ENCODE measurements around the gene DUSP16. TPM values are rescaled to one million over a fixed set of nuclear protein-coding genes. Genes with fewer than 3 reads are reported as not detected.

DUSP16 gene
- total RNA-seq, 1 donor from 2014 or later: 12.9 TPM

DNA sequence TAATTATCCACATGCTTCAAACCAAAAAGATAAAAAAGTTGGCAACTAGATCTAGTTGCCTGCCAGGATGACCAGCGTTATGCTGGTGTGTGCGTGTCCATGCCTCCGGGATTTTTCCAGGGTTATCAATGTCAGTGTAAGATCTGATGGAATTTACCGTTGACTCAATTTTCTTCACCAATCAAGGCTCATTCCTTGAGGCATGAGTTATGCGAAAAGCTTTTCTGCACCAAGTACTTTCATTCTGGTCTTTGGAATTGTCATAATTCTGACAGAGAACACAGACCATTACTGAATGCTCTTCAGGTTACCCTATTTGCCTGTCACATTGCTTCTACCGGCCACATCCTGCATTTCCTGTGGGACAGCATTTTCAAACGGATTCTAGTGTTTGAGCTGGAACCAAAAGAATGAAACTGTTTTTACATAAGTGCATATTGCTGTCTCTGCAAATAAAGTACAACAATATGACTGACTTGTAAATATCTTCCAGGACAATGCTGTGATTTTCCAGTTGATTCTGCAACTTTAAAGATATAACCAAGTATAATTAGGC lies 91.8 kb downstream of the DUSP16 start:
- peak overlapping the region; percentile 19 for H3K4me3 Mint-ChIP-seq (ENCODE audit: unreplicated experiment)
- H3K36me3 Mint-ChIP-seq (ENCODE audit: low read depth, unreplicated experiment): peaks cover 29% of the 10 kb centered on the region
- peaks cover 18% of the 10 kb centered on the region for H3K4me1 Mint-ChIP-seq (ENCODE audit: unreplicated experiment)
- TF ChIP-seq, protein P1, sequence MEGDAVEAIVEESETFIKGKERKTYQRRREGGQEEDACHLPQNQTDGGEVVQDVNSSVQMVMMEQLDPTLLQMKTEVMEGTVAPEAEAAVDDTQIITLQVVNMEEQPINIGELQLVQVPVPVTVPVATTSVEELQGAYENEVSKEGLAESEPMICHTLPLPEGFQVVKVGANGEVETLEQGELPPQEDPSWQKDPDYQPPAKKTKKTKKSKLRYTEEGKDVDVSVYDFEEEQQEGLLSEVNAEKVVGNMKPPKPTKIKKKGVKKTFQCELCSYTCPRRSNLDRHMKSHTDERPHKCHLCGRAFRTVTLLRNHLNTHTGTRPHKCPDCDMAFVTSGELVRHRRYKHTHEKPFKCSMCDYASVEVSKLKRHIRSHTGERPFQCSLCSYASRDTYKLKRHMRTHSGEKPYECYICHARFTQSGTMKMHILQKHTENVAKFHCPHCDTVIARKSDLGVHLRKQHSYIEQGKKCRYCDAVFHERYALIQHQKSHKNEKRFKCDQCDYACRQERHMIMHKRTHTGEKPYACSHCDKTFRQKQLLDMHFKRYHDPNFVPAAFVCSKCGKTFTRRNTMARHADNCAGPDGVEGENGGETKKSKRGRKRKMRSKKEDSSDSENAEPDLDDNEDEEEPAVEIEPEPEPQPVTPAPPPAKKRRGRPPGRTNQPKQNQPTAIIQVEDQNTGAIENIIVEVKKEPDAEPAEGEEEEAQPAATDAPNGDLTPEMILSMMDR (IDR thresholded peaks at IDR 0.05; ENCODE audit: unreplicated experiment): no peak
- no peaks in the 10 kb centered on the region for H3K9me3 Mint-ChIP-seq (ENCODE audit: unreplicated experiment)
- peaks cover 4% of the 10 kb centered on the region for H3K27me3 Mint-ChIP-seq (ENCODE audit: unreplicated experiment)
- no peak overlapping the region for H3K27ac Mint-ChIP-seq (ENCODE audit: unreplicated experiment)
- no peak for DNase-seq (ENCODE audit: low spot score)

DNA sequence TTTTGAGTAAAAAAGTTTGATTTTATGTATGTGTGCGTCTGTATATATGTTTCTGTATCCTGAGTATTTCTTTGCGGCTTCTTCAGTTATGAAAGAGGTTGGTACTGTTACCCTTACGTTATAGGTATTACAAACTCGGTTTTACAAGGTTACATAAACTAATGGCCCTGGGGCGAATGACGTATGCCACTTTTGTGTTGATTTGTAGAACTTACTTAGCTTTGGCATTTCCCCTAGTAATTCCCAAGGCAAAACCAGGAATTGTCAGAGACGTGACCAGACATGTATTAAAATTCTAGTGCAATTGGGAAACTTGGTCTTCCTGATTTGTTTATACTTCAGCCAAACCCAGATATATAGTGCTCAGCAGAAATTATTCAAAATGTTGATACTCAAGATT lies 93.3 kb downstream of the DUSP16 start:
- Mint-ChIP-seq H3K9me3 (ENCODE audit: unreplicated experiment) (no peaks in the 10 kb centered on the region), H3K27me3 (ENCODE audit: unreplicated experiment) (peaks cover 7% of the 10 kb centered on the region), H3K4me1 (ENCODE audit: unreplicated experiment) (peaks cover 9% of the 10 kb centered on the region), H3K4me3 (ENCODE audit: unreplicated experiment) (no peak overlapping the region), H3K27ac (ENCODE audit: unreplicated experiment) (no peak overlapping the region), H3K36me3 (ENCODE audit: low read depth, unreplicated experiment) (peaks cover 25% of the 10 kb centered on the region)
- TF ChIP-seq, protein P1 (IDR thresholded peaks at IDR 0.05; ENCODE audit: unreplicated experiment): no peak
- no peak for DNase-seq (ENCODE audit: low spot score)

DNA sequence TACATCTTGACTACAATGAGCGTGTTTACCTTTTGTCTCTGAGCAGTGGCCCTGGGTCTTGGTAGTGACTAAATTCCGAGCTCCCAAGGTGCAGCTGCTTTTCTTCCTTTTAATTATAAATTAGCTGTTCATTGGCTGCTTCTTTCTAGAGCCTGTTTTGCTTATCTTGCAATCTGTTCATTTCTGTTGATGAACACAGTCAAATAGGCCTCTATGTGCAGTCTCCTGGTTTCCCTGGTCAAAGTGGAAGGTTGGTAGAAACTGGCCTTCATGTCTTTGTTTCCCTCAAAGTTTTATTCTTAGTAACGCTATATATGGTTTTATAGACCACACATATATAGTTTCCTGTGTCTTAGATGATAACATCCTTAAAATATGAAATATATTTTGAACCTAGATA lies 94.1 kb downstream of the DUSP16 start:
- TF ChIP-seq, protein P1 (IDR thresholded peaks at IDR 0.05; ENCODE audit: unreplicated experiment): no peak
- Mint-ChIP-seq H3K27ac (ENCODE audit: unreplicated experiment) (no peak overlapping the region), H3K9me3 (ENCODE audit: unreplicated experiment) (no peaks in the 10 kb centered on the region), H3K36me3 (ENCODE audit: low read depth, unreplicated experiment) (peaks cover 22% of the 10 kb centered on the region), H3K4me3 (ENCODE audit: unreplicated experiment) (no peak overlapping the region), H3K4me1 (ENCODE audit: unreplicated experiment) (peaks cover 9% of the 10 kb centered on the region), H3K27me3 (ENCODE audit: unreplicated experiment) (peaks cover 7% of the 10 kb centered on the region)
- DNase-seq (ENCODE audit: low spot score): no peak

DNA sequence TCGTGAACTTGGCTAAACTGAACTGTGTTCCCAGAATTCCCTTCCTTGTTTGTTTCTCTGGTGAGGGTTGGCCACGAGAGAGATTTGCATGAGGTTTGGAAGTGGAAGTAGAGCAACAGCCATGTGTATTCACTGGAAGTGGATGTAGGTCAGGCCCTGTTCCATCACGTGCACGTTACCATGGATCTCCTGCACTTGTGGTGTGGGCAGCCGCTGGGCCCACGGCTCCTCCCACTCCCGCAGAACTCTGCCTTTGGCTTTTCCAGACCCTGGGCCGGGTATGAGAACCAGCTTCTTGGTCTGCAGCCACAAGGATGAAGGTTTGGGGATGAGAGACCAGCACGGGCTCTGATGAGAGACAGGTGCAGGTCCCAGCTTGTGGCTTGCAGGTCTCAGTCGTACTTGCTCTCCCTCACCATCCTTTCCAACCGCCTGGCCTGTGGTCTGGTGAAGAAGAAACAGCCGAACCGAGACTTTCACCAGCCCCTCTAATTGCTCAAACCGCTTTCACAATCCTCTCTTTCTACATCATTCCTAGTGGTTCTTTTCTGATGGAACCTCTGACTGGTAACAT lies 94.9 kb downstream of the DUSP16 start:
- H3K4me3 Mint-ChIP-seq (ENCODE audit: unreplicated experiment): no peak overlapping the region

DNA sequence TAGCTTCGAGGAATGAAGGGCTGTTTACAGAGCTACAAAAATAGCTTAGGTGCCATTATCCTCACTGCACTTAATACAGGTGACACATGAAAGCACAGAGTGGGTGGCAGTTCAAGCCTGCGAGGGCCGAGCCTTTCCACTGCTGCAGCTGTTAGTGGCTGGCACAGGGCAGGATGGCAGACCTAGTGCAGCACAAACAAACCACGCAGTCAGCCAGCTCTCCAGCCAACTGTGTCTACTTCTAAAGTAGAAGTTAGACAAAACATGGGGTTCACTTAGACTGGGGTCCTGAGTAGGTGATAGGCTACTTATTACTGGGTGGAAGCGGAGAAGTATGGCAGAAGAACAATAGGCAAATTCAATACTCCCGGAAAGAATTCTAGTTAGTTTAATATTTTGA lies 95.4 kb downstream of the DUSP16 start:
- TF ChIP-seq, protein P1 (IDR thresholded peaks at IDR 0.05; ENCODE audit: unreplicated experiment): no peak
- Mint-ChIP-seq H3K27ac (ENCODE audit: unreplicated experiment) (no peak overlapping the region), H3K9me3 (ENCODE audit: unreplicated experiment) (no peaks in the 10 kb centered on the region), H3K4me3 (ENCODE audit: unreplicated experiment) (no peak overlapping the region), H3K4me1 (ENCODE audit: unreplicated experiment) (peaks cover 6% of the 10 kb centered on the region), H3K27me3 (ENCODE audit: unreplicated experiment) (peaks cover 7% of the 10 kb centered on the region), H3K36me3 (ENCODE audit: low read depth, unreplicated experiment) (peaks cover 16% of the 10 kb centered on the region)
- DNase-seq (ENCODE audit: low spot score): no peak

More for the DNA sequence above, 94.9 kb downstream of the DUSP16 start:
- H3K36me3 Mint-ChIP-seq (ENCODE audit: low read depth, unreplicated experiment): peaks cover 16% of the 10 kb centered on the region
- TF ChIP-seq, protein P1 (IDR thresholded peaks at IDR 0.05; ENCODE audit: unreplicated experiment): no peak
- peaks cover 7% of the 10 kb centered on the region for H3K27me3 Mint-ChIP-seq (ENCODE audit: unreplicated experiment)
- no peak overlapping the region for H3K27ac Mint-ChIP-seq (ENCODE audit: unreplicated experiment)
- no peak for DNase-seq (ENCODE audit: low spot score)
- H3K9me3 Mint-ChIP-seq (ENCODE audit: unreplicated experiment): no peaks in the 10 kb centered on the region
- H3K4me1 Mint-ChIP-seq (ENCODE audit: unreplicated experiment): peaks cover 6% of the 10 kb centered on the region

Data from endothelial cell (in vitro differentiated cells).